GM12872 (cell line): ENCODE data around the gene RETN.

Source experiments
- TF ChIP-seq, protein P1 (sequence below): IDR thresholded peaks from 3 replicates; pipeline ENCODE4 v1.5.1; 2011; ENCODE audit warnings: low read depth, mild to moderate bottlenecking, low read length, moderate library complexity; ENCODE audit not compliant: insufficient read depth

RETN gene

DNA sequence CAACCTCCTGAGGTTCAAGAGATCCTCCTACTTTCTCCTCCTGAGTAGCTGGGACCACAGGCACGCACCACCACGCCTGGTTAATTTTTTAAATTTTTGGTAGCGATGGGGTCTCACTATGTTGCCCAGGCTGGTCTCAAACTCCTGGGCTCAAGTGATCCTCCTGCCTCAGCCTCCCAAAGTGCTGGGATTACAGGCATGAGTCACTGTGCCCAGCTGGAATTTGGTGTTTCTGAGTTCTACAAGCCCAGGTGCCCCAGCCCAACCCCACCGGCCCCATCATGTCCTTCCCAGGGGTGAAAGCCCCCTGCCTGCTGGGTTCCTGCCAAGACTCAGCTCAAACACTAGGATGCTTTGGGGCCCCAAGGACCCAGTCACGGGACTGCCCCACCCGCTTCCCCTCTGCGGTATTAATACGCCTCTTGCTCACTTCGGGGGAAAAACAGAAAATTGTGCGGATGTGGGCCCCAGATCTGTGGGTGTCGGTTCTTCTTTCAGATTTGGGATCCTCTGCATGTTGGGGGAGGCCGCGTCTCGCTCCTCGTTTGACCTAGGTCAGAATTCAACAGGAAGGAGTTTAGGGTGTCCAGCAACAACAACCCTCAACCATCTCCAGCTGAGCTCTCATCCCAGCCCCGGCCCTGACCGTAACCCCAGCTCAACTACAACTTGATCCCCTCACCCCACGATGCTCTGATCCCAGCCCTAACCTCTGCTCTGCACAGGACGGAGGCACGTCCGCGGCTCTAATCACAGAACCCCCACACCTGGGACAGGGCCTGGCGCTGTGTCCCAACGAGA, 36.7 kb downstream of the RETN start:
- TF ChIP-seq, protein P1, sequence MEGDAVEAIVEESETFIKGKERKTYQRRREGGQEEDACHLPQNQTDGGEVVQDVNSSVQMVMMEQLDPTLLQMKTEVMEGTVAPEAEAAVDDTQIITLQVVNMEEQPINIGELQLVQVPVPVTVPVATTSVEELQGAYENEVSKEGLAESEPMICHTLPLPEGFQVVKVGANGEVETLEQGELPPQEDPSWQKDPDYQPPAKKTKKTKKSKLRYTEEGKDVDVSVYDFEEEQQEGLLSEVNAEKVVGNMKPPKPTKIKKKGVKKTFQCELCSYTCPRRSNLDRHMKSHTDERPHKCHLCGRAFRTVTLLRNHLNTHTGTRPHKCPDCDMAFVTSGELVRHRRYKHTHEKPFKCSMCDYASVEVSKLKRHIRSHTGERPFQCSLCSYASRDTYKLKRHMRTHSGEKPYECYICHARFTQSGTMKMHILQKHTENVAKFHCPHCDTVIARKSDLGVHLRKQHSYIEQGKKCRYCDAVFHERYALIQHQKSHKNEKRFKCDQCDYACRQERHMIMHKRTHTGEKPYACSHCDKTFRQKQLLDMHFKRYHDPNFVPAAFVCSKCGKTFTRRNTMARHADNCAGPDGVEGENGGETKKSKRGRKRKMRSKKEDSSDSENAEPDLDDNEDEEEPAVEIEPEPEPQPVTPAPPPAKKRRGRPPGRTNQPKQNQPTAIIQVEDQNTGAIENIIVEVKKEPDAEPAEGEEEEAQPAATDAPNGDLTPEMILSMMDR = no peak

GRCh38 chr19:7706188-7706954, 37.5 kb downstream of the RETN start:
- TF ChIP-seq, protein P1 = no peak

DNA sequence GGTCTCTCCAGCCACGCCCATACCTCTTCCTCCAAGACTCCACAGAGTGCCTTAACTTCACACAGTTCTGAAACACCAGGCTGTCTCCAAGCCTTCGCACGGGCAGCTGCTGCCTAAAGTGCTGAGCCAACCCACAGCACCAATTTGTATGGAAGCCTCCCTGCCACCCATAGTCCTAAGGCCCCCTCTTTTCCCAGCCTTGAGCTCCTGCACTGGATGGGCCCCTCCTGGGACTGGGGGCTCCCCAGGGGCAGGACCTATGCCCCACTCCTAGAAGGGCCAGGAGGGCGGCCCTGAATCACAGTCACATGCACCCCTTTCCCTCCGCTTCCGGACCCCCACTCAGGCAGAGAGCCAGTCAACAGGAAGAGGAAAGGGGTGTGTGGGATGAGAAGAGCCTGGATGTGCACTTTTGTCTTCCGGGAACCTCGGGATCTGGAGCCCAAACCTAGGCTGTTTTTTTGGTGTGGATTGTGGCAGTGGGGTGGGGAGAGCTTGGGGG, 38.2 kb downstream of the RETN start:
- TF ChIP-seq, protein P1 = no peak

DNA sequence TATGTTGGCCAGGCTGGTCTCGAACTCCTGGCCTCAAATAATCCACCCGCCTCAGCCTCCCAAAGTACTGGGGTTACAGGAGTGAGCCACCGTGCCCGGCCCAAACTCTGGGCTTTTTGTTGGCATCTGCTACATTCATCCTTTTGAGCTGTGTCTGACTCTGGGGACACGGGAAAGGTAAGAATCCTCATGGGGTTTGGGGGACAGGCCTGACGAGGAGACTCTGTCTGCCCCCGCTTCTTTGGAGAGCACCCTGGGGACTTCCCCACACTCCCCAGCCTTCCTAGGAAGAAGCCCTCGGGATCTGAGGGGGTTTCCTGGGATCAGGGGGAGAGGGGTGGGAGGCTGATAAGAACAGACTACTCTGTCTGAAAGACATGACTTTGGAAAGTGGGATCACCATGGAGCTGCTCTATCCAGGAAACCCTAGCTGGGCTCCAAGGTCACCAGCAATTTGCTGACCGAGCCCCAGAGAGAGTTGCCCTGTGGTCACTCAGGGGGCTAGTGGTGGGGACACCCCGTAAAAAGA, 41.1 kb downstream of the RETN start:
- TF ChIP-seq, protein P1 = no peak

- TF ChIP-seq, protein P1 = no peak
These were observed 41.8 kb downstream of the RETN start for GRCh38 chr19:7710616-7711015.

GRCh38 chr19:7715671-7716070, 46.8 kb downstream of the RETN start:
- TF ChIP-seq, protein P1 = no peak

- TF ChIP-seq, protein P1 = no peak
These were observed 47.9 kb downstream of the RETN start for GRCh38 chr19:7716762-7717161.
